GM21367 (cell line): ENCODE data around the gene A4GNT.
"Not testable (repeated sequence)": the region's sequence is repeated elsewhere in the genome, so short reads cannot be mapped to it uniquely, and the experiment has no call there.

Experiments used
- ATAC-seq: cut with Tn5 transposase; IDR thresholded peaks from one replicate; pipeline ENCODE4 v1.9.1; 2021; ENCODE audit not compliant: unreplicated experiment

The A4GNT gene

GRCh38 chr3:138119423-138119766 lies 12.8 kb downstream of the A4GNT start:
- no peak for ATAC-seq

- ATAC-seq, result peak; percentile 60
Measured at GRCh38 chr3:138118612-138119422, 13.4 kb downstream of the A4GNT start.

DNA sequence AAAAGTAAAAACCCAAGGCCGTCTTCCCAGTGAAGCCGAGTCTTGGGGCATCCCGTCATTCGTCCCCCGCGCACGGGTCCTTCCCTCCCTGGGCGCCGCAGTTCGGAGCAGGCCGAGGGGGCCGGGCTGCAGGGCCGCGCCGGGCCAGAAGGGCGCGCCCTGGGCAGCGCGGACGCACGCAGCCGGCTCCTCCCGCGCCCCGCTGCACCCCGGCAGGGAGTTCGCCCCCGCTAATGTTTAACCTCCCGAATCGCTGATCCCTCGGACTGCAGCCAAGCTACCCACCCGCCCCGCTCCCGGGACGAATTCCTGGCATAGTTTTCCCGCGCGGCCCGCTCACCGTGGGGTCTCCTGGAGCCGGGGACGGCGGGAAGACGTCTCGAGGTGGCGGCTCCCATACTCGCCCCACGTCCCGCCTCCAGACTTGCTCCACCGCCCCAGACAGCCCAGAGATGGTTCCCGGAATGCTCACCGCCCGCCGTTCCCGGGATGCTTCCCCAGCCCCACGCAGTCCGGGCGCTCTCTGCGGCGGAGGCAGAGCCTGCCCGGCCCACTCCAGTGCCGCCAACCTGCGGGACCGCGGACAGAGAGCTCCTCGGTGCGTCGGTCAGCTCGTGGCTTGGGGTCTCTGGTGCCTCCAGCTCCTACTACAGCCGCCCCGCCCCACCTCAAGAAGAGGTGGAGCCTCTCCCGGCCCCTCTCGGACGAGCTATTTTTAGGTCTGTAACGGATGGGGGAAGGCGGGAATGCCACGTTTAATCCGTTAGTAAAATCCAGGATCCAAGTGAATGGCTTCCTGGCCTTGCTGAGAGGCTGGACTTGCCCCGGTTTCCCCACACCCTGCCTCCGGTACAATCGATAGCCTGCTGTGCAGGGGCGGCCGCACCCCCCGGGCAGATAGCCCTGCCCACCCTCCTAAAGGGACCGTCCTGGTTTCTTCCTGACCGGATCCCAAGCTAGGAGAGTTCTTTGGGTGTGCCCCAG lies 16.9 kb downstream of the A4GNT start, which contains the start of gene DZIP1L:
Gene DZIP1L (minus strand): TSS at position 621 of the 984 bp plus-strand sequence. CDS start 11,637 bp downstream, outside the sequence.
- peak; percentile 65 for ATAC-seq

- ATAC-seq, result no peak
Measured at GRCh38 chr3:138114431-138114918, 17.7 kb downstream of the A4GNT start.

DNA sequence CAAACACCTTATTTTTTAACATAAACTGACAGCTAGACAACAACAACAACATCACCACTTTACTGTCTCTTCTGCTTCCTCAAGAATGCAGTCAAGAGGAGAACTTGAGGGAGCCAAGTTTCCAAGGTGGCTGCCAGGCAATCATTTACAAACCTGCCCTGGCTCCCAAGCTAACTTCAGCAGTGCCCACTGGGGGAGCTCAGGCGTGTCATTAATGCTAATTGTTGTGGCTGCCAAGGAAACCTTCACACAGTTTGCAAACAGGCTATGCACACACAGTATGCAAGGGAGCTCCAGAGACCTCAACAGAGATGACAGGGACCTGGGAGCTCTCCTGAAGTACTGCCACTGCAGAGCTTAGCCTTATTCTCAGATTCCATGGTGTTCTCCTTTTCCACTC lies 18.9 kb downstream of the A4GNT start:
- no peak for ATAC-seq

DNA sequence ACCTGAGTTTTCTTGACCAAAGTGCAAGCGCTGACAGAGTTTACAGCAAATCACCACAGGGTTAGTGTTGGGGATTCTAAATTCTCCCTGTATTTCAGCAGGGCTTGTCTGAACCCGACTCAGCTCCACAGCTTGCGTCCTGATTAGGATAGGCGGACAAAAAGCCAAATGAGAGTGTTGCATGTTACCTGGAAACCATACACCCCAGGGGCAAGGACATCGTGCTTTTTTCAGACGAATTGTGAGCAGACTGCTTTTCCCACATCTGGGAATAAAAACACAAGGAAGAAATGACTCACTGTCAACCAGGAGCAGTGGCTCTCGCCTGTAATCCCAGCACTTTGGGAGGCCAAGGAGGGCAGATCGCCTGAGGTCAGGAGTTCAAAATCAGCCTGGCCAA lies 19.8 kb downstream of the A4GNT start:
- ATAC-seq, result no peak

GRCh38 chr3:138105598-138105997 lies 26.6 kb downstream of the A4GNT start:
- ATAC-seq, result no peak

- ATAC-seq, result no peak
Measured at GRCh38 chr3:138103466-138103865, 28.7 kb downstream of the A4GNT start.

- ATAC-seq, result not testable (repeated sequence)
Measured at GRCh38 chr3:138101351-138101940, 30.7 kb downstream of the A4GNT start.

GRCh38 chr3:138099417-138099816 lies 32.8 kb downstream of the A4GNT start:
- ATAC-seq, result no peak

- no peak for ATAC-seq
Measured at GRCh38 chr3:138097192-138098172, 34.7 kb downstream of the A4GNT start.

DNA sequence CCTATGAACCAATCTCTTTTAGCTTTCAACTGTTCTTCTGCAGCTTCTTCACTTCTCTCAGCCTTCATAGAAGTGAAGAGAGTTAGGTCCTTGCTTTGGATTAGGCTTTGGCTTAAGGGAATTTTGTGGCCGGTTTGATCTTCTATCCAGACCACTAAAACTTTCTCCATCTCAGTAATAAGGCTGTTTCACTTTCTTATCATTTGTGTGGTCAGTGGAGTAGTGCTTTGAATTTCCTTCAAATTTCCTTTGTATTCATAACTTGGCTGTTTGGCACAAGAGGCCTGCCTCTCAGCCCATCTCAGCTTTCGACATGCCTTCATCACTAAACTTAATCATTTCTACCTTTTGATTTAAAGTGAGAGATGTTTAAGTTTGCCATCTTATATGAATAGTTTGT lies 38.5 kb downstream of the A4GNT start:
- ATAC-seq, result no peak

DNA sequence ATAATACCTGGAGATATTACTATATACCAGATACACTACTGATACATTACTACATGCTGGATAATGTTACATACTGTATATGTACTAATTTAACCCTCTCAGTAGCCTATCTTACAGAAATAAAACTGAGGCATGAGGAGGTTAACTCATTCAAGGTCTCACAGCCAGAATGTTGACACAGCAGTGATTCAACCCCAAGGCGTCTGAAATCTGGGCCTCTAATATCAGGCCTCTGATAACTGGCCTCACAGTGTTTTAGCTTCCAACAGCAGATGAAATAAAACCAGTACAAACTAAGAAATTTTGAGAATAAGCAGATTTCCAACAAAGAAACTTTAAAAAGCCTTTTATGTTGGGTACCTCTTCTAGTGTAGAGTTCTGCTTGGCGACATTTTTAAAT lies 40.2 kb downstream of the A4GNT start:
- ATAC-seq, result no peak

- ATAC-seq, result no peak
Measured at GRCh38 chr3:138089091-138089490, 43.1 kb downstream of the A4GNT start.

- ATAC-seq, result not testable (repeated sequence)
Measured at GRCh38 chr3:138085745-138086144, 46.4 kb downstream of the A4GNT start.

DNA sequence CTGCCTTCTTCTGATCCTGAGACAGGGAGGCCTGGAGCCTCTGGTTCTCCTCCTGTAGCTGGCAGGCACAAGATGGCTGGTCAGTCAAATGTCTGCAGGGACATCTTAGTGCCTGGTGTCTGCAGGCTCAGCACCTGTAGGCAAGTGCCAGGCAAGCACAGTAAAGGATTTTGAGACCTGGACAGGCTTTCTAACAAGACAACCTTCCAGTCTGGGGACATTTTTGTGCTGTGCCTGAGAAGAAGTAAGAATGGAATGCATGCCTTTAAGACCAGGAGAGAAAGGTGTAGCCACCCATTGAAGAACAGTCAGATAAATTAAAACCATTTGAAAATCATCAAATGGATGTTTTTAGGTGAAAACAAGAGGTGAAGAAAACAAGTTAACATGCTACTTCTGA lies 48.0 kb downstream of the A4GNT start:
- no peak for ATAC-seq

- no peak for ATAC-seq
Measured at GRCh38 chr3:138082992-138083386, 49.2 kb downstream of the A4GNT start.

DNA sequence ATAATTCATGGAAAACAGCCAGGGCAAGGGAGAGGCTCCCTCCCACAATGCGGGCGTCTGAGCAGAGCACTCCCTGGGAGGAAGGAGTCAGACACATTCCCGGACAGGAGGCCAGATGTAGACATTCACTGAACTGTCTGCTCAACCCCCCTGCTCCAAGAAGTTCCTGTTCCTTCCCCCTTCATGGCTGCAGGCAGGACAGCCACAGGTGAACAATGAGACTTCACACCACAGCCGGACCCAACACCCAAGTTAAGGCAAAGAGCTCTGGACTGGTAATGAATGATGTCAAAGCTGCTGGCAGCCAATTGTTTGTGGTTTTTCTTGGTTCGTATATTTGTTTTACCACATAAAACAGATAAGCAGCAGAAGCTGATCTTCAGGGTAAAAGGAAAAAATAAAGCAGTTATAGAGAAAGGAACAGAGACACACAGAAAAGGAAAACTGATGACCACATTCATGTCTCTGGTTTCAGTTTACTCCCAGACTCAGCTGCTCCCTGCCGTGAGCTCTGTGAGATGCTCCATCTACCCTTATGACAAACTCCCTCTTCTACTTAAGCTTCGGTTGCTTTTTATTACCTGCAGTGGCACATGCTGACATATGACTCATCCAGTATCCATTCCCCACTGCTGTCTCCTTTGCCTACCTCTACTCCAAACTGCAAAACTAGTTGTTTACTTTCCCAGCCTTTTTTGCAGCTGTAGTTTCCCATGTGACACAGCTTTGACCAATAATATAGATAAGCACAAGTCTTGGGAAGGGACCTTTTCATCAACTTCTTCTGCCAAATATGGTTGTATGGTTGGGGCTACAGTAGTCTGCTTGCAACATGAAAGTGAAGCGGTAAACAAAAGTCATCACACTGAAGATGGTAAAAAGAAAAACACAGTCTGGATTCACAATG lies 49.9 kb downstream of the A4GNT start:
- ATAC-seq, result no peak
